Right lobe of liver (tissue), 6 donors: ENCODE measurements around the gene CYB561D1. TPM values are rescaled to one million over a fixed set of nuclear protein-coding genes. Genes with fewer than 3 reads are reported as not detected.

Source experiments
- ATAC-seq, 4 donors: fragments of 200-7000 bp; cut with Tn5 transposase; one replicate each; pipeline ENCODE4 v1.9.1; 2020; ENCODE audit warnings: mild to moderate bottlenecking in 4 of 4, moderate library complexity in 4 of 4
- DNase-seq, 3 donors: peaks; one replicate each; pipeline ENCODE4 v3.0.0-alpha.2; 2020
- H3K27ac ChIP-seq, 3 donors: fragments of 200-600 bp; one replicate each; pipeline ENCODE4 v1.8.0; 2022
- H3K27me3 ChIP-seq, 2 donors: fragments of 200-600 bp; one replicate each; pipeline ENCODE4 v1.8.0; 2022
- H3K36me3 ChIP-seq, 4 donors: fragments of 200-600 bp; sonication (generic) in 1 of 4; one replicate each; pipeline versions ENCODE4 v1.5.1 to v1.8.0; 2017 to 2022; ENCODE audit warnings: control low read depth in 1 of 4
- H3K4me1 ChIP-seq, 4 donors: fragments of 200-600 bp; sonication (generic) in 1 of 4; one replicate each; pipeline versions ENCODE4 v1.5.1 to v1.8.0; 2017 to 2022; ENCODE audit warnings: control low read depth in 1 of 4
- H3K4me3 ChIP-seq, 3 donors: fragments of 200-600 bp; one replicate each; pipeline ENCODE4 v1.8.0; 2022
- H3K9me3 ChIP-seq, 4 donors: fragments of 200-600 bp; sonication (generic) in 1 of 4; one replicate each; pipeline versions ENCODE4 v1.5.1 to v1.8.0; 2017 to 2022; ENCODE audit warnings: control low read depth in 1 of 4
- CTCF ChIP-seq, 4 donors: fragments of 200-600 bp in 3 of 4; fragments of 450-650 bp in 1 of 4; IDR thresholded peaks; one replicate each; pipeline versions ENCODE4 v1.5.1 to v1.8.0; 2016 to 2022; ENCODE audit warnings: antibody characterized with exemption in 4 of 4, mild to moderate bottlenecking in 2 of 4
- POLR2A ChIP-seq: fragments of 450-650 bp; IDR thresholded peaks from one replicate; pipeline ENCODE4 v1.6.1; 2017; ENCODE audit warnings: antibody characterized with exemption, mild to moderate bottlenecking
- WGBS: methylation state at CpG from one replicate; pipeline ENCODE4 v1.1.6; 2018; ENCODE audit warnings: low coverage, low lambda C conversion rate; ENCODE audit not compliant: insufficient coverage; ENCODE audit errors: missing lambda C conversion rate; 5-methylcytosine and 5-hydroxymethylcytosine counted together
- intact Hi-C, 2 donors: fragments of 100-400 bp; cut with DNase I; formaldehyde crosslinking; loops; one replicate each; pipeline versions ENCODE4 v1.11.2 to v1.14.1; 2022
- total RNA-seq, 6 experiments: library from RNA; depleted of rRNA in 2 of 6; stranded (reverse); fragments of >200 nt in 2 of 6; fragmentation: NEBNext Ultra II Directional in 3 of 6; extraction: Animal tissue kit (Norgen Biotek cat#: 25700) in 3 of 6; gene quantifications; one replicate each; pipeline versions ENCODE4 v1.1.0 to v1.2.4, GENCODE V29; 2016 to 2023
- donor health status: DM: no; HTN: yes; CAD: no.
- donor health status: DM: no; HTN: no; CAD: no.
- donor health status: DM: no; HTN: no; CAD: no.
- donor health status: DM: no; HTN: yes; CAD: no.
- donor health status: DM: no; HTN: yes; CAD: no.

Gene CYB561D1
- total RNA-seq, 6 experiments from 2014 or later = 1.5 to 3.1 (median 2.4) TPM

DNA sequence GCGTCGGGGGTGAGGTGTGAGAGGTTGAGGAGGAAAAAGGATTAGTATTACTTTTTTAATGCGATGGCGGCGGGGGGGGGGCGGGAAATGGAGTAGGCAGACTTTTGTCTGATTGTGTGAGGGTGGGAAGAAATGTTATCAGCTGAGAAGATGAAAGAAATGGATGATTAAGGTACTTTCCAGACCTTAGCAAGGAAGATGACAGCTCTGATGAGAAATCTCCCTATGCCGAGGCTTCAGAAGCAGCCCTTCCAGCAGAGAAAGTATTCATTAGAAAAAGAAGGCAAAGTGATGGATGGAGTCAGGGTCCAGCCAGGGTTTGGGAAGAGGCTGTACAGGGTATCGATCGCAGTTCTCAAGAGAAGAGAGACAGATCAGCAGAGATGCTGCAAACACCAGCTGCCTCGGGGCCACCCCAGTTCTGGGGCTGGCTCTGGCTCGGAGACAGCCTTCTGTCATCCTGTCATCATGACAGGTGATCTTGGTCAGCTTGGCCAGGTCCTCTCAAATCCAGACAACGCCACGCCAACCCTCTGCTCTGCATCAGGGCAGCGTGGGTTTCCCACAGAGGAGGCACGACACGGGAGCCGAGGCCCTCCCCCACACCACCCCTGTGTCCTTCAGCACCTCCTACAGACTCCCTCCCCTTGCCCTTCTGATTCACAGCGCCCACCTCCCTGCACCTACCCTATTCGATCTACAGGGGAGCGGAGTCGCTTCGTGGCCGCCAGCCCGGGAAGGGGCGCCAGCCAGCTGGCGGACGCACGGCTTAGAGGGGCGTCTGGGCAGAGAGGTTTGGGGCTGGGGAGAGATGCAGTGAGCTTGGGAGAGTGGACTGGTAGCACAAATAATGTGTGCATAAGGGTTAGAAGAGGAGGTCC lies 10.9 kb upstream of the CYB561D1 start:
- WGBS = 19% methylated on average over 18 of the region's 29 CpGs
- Histone ChIP-seq H3K27me3 (no peaks in the 10 kb centered on the region), H3K9me3 (no peaks in the 10 kb centered on the region), H3K36me3 (no peaks in the 10 kb centered on the region), H3K27ac (no peak overlapping the region), H3K4me3 (peak overlapping the region; percentile 42 to 88 (median 45)), H3K4me1 (peaks cover 0 to 3% (median 0%) of the 10 kb centered on the region in 4 donors)
- ATAC-seq = peak; percentile 9 to 44 (median 22)
- peak in 2 of 3 donors; percentile 52 to 60 for DNase-seq
- intact Hi-C loops = no loop called here
- no peak for TF ChIP-seq CTCF (IDR thresholded peaks at IDR 0.05)
- TF ChIP-seq POLR2A = no peak

DNA sequence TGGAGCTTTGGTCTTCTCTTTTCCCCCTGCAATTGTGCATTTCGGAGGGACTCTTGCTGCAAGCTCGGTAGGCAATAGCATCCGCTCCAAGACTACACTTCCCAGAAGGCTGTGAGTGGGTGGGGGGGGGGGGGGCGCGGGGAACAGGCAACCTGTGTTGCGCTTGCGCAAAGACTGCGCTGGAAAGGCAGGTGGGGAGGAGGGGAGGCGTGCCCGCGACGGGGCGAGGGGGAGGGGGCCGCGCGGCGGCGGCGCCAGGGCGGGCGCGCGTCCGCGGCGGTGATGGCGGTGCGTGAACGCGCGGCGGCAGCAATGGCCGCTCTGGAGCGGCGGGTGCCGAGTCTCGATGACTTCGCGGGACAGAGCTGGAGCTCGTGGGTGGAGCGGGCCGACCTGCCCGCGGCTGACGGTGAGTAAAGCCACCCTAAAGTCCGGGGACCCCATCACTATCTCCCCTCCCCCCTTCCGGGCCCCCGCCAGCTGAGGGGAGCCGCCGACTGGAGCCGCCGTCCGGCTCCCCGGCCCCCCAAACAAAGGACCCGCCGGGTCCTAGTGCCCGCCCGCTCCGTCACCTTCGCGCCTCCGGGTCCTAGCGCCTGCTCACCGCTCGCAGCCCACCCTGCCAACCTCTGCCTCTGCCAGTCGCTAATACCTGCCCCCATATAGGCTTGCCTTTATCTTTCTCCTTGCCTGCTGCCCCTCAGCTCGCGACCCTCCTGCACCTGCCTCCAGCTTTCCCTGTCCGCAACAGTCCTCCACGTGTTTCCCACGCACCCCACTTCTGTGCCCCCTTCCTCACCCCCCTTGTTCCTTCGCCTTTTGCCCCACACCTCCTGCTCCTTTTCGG lies 10.0 kb upstream of the CYB561D1 start, which contains the start of gene ATXN7L2:
TSS of gene ATXN7L2 (plus strand) at position 234 of the 847 bp plus-strand sequence. CDS start at position 283, 49 bp downstream.
- Histone ChIP-seq H3K36me3 (no peaks in the 10 kb centered on the region), H3K4me1 (peaks cover 0 to 3% (median 0%) of the 10 kb centered on the region in 4 donors), H3K27ac (peak within 1 kb of the TSS; percentile 91 to 93 (median 92)), H3K9me3 (no peaks in the 10 kb centered on the region), H3K4me3 (peak within 1 kb of the TSS; percentile 82 to 88 (median 85)), H3K27me3 (no peaks in the 10 kb centered on the region)
- intact Hi-C loops = no loop called here
- TF ChIP-seq POLR2A (peak; percentile 81), CTCF (IDR thresholded peaks at IDR 0.05) (no peak)
- 2% methylated on average over 15 of the region's 73 CpGs for WGBS
- DNase-seq = peak; percentile 93 to 94 (median 94)
- ATAC-seq = peak; percentile 90 to 97 (median 91)

DNA sequence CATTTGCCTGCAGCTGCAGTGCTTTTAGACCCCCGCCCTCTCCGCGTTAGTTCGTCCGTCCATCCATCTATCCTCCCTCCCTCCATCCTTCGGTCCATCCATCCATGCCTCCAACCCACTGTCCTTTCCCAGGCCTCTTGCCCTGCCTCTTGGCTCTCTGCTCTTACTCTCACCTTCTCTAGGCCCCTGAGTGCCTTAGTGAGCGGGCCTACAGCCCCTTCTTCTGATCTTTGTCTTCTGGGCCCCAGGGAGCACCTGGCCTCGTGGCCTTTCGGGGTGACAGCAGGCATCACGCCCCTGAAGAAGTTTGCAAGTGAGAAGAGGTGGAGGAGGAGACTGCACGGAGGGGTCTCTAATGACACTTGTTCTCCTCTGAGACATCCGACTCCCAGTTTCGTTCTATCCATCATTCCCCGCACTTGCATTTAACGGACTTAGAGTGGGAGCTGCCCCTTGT lies 9.3 kb upstream of the CYB561D1 start:
- Histone ChIP-seq H3K36me3 (no peaks in the 10 kb centered on the region), H3K9me3 (no peaks in the 10 kb centered on the region), H3K4me3 (peak overlapping the region; percentile 82 to 88 (median 85)), H3K27ac (no peak overlapping the region), H3K27me3 (no peaks in the 10 kb centered on the region), H3K4me1 (peaks cover 0 to 3% (median 0%) of the 10 kb centered on the region in 4 donors)
- intact Hi-C loops = no loop called here
- TF ChIP-seq CTCF (IDR thresholded peaks at IDR 0.05) (no peak), POLR2A (no peak)
- 44% methylated on average over 15 of the region's 15 CpGs for WGBS
- ATAC-seq = no peak
- DNase-seq = no peak

GRCh38 chr1:109485001-109485400 lies 8.9 kb upstream of the CYB561D1 start:
- H3K4me3 ChIP-seq = no peak overlapping the region
- 28% methylated on average over 3 of the region's 3 CpGs for WGBS
- intact Hi-C loops = loop anchor here in 1 of 2 donors (5.0 kb wide), 1 partner anchor 152 kb away; no protein-coding TSS in a partner anchor
- H3K36me3 ChIP-seq = no peaks in the 10 kb centered on the region
- peaks cover 0 to 3% (median 0%) of the 10 kb centered on the region in 4 donors for H3K4me1 ChIP-seq
- H3K9me3 ChIP-seq = no peaks in the 10 kb centered on the region
- no peak for TF ChIP-seq CTCF (IDR thresholded peaks at IDR 0.05)
- no peak for TF ChIP-seq POLR2A
- ATAC-seq (no peak), DNase-seq (no peak)
- no peaks in the 10 kb centered on the region for H3K27me3 ChIP-seq
- no peak overlapping the region for H3K27ac ChIP-seq
